HepG2 (cell line): Measurements from ENCODE around the gene ZFAND3.

ENCODE experiments used
- CBX2 ChIP-seq, 2 experiments: fragments of 200-600 bp in 1 of 2; sonication (generic); formaldehyde crosslinking in 1 of 2; IDR thresholded peaks; 2 replicates each; pipeline versions ENCODE4 v1.7.0 to v1.8.1; 2018 to 2022; ENCODE audit warnings: low read depth in 2 of 2, low read length in 1 of 2, mild to moderate bottlenecking in 1 of 2, missing genetic modification reagents in 1 of 2
- RAD21 ChIP-seq: fragments of 450-650 bp; formaldehyde crosslinking; IDR thresholded peaks from 2 replicates; pipeline ENCODE4 v1.5.0; 2020; ENCODE audit warnings: mild to moderate bottlenecking
- TCF12 ChIP-seq, 2 experiments: fragments of 450-650 bp in 1 of 2; sonication (generic) in 1 of 2; formaldehyde crosslinking in 1 of 2; IDR thresholded peaks; 2 replicates each; pipeline versions ENCODE4 v1.6.1 to v1.8.0; 2017 to 2022; ENCODE audit warnings: antibody characterized with exemption in 1 of 2, mild to moderate bottlenecking in 1 of 2, missing genetic modification reagents in 1 of 2, moderate library complexity in 1 of 2
- ZNF468 ChIP-seq: sonication (generic); formaldehyde crosslinking; IDR thresholded peaks from 2 replicates; pipeline ENCODE4 v1.8.0; 2022; ENCODE audit warnings: mild to moderate bottlenecking, moderate library complexity, missing genetic modification reagents

GRCh38 chr6:38134704-38135088 is 315.2 kb downstream of the ZFAND3 start:
- no peak for TF ChIP-seq TCF12 (IDR thresholded peaks at IDR 0.05)
- TF ChIP-seq TCF12 (CRISPR knock-in tag; IDR thresholded peaks at IDR 0.05): no peak
- no peak for TF ChIP-seq RAD21
- no peak for TF ChIP-seq CBX2 (IDR thresholded peaks at IDR 0.05; ENCODE audit: low read depth, low read length)
- no peak for TF ChIP-seq CBX2 (CRISPR knock-in tag; IDR thresholded peaks at IDR 0.05; ENCODE audit: low read depth)
- TF ChIP-seq ZNF468 (CRISPR knock-in tag): no peak
